T-cell (primary cell): Measurements from ENCODE around the gene PCNX2. TPM values are rescaled to one million over a fixed set of nuclear protein-coding genes. Genes with fewer than 3 reads are reported as not detected.

ENCODE experiments used
- ATAC-seq, 4 experiments: fragments of 200-7000 bp in 3 of 4; fragments of 150-1000 bp in 1 of 4; cut with Tn5 transposase; replicated peaks in 1 of 4; 1 replicate in 3 of 4; 2 replicates in 1 of 4; pipeline ENCODE4 v1.10.0; 2021; ENCODE audit warnings: moderate library complexity in 3 of 4, mild to moderate bottlenecking in 2 of 4, moderate number of reproducible peaks in 1 of 4
- CTCF ChIA-PET, 2 donors: fragments of 300-600 bp; sonication (Branson Sonifier 250); formaldehyde crosslinking; loops; one replicate each; lab custom pipeline; 2022; ENCODE audit warnings: antibody characterized with exemption in 2 of 2; lab: Charles Lee
- POLR2A ChIA-PET, 2 donors: fragments of 300-600 bp; sonication (Branson Sonifier 250); formaldehyde crosslinking; loops; one replicate each; lab custom pipeline; 2022; ENCODE audit warnings: antibody characterized with exemption in 2 of 2; lab: Charles Lee
- DNase-seq, 35 experiments: peaks; one replicate each; pipeline versions ENCODE4 v3.0.0 to v3.0.0-alpha.2; 2013 to 2023
- H3K27ac ChIP-seq: one replicate; pipeline ENCODE4 v1.5.1; 2013; ENCODE audit warnings: low read length
- H3K27me3 ChIP-seq, 2 experiments: replicated peaks in 1 of 2; 1 replicate in 1 of 2; 2 replicates in 1 of 2; pipeline versions ENCODE4 v1.6.1 to v1.7.0; 2013; ENCODE audit warnings: low read length in 1 of 2, mixed read lengths in 1 of 2; ENCODE audit not compliant: control insufficient read depth in 2 of 2, insufficient read depth in 2 of 2; ENCODE audit errors: extremely low read depth in 1 of 2
- H3K36me3 ChIP-seq, 2 donors: 1 replicate in 1 of 2; 2 replicates in 1 of 2; pipeline versions ENCODE4 v1.6.1 to v1.7.0; 2013; ENCODE audit warnings: low read length in 1 of 2; ENCODE audit not compliant: control insufficient read depth in 2 of 2, insufficient read depth in 1 of 2; ENCODE audit errors: extremely low read depth in 1 of 2
- H3K4me1 ChIP-seq, 2 experiments: 1 replicate in 1 of 2; 2 replicates in 1 of 2; pipeline versions ENCODE4 v1.6.1 to v1.7.0; 2013; ENCODE audit warnings: low read length in 2 of 2, mixed read lengths in 1 of 2; ENCODE audit not compliant: insufficient read depth in 2 of 2, control insufficient read depth in 1 of 2; ENCODE audit errors: extremely low read depth in 1 of 2
- H3K4me3 ChIP-seq, 2 donors: 1 replicate in 1 of 2; 2 replicates in 1 of 2; pipeline versions ENCODE4 v1.5.1 to v1.7.0; 2013; ENCODE audit warnings: mild to moderate bottlenecking in 2 of 2, low read length in 1 of 2, moderate library complexity in 1 of 2; ENCODE audit not compliant: control insufficient read depth in 1 of 2; ENCODE audit errors: extremely low read depth in 1 of 2
- H3K9me3 ChIP-seq: 2 replicates; pipeline ENCODE4 v1.7.0; 2013
- H3K27ac Mint-ChIP-seq, 2 donors: one replicate each; pipeline ENCODE4 v1.8.0; 2020 to 2021; ENCODE audit warnings: mild to moderate bottlenecking in 2 of 2, mixed read lengths in 2 of 2
- H3K27me3 Mint-ChIP-seq, 2 donors: one replicate each; pipeline ENCODE4 v1.8.0; 2021 to 2022; ENCODE audit warnings: mixed read lengths in 2 of 2
- H3K36me3 Mint-ChIP-seq: one replicate; pipeline ENCODE4 v1.8.0; 2021; ENCODE audit warnings: mixed read lengths
- H3K4me1 Mint-ChIP-seq, 3 donors: one replicate each; pipeline ENCODE4 v1.8.0; 2020 to 2022; ENCODE audit warnings: mixed read lengths in 3 of 3, mild to moderate bottlenecking in 1 of 3
- H3K4me3 Mint-ChIP-seq, 3 donors: one replicate each; pipeline ENCODE4 v1.8.0; 2020 to 2022; ENCODE audit warnings: mild to moderate bottlenecking in 3 of 3, mixed read lengths in 3 of 3, moderate library complexity in 3 of 3
- H3K9me3 Mint-ChIP-seq, 3 donors: one replicate each; pipeline ENCODE4 v1.8.0; 2020 to 2022; ENCODE audit warnings: mixed read lengths in 3 of 3
- WGBS: methylation state at CpG from one replicate; pipeline ENCODE4 v1.1.5; 2013; ENCODE audit warnings: missing lambda C conversion rate; ENCODE audit not compliant: insufficient coverage; 5-methylcytosine and 5-hydroxymethylcytosine counted together
- total RNA-seq, 35 experiments: library from RNA in 6 of 35; stranded (reverse) in 6 of 35; fragments of 120-200 nt in 1 of 35; gene quantifications; one replicate each; pipeline versions ENCODE4 v1.2.1 to v1.2.4 and lab custom pipeline; 2013 to 2026

The PCNX2 gene
- total RNA-seq, 5 donors from 2014 or later (not counting 1 experiment from before 2014, with no cell fraction given): 47.2 to 91.7 (median 68.6) TPM

GRCh38 chr1:233246965-233247364, 48.6 kb downstream of the PCNX2 start:
- CTCF ChIA-PET: interaction anchor here in 1 of 2 donors (0.6 to 0.8 kb wide), 2 partner anchors 20 to 33 kb away, joined by 3 to 4 read pairs; no protein-coding TSS in a partner anchor
- no peaks in the 10 kb centered on the region for H3K9me3 Mint-ChIP-seq
- no peak for ATAC-seq
- Histone ChIP-seq H3K27me3 (no peaks in the 10 kb centered on the region), H3K4me3 (no peak overlapping the region), H3K4me1 (no peaks in the 10 kb centered on the region), H3K9me3 (no peaks in the 10 kb centered on the region), H3K36me3 (peaks cover 0 to 25% of the 10 kb centered on the region in 2 donors), H3K27ac (no peak overlapping the region)
- no peak overlapping the region for H3K4me3 Mint-ChIP-seq
- no peak for DNase-seq
- WGBS: 100% methylated on average over 5 of the region's 5 CpGs
- H3K27ac Mint-ChIP-seq: no peak overlapping the region
- peaks cover 52% of the 10 kb centered on the region for H3K36me3 Mint-ChIP-seq
- no peaks in the 10 kb centered on the region for H3K4me1 Mint-ChIP-seq
- H3K27me3 Mint-ChIP-seq: no peaks in the 10 kb centered on the region
- POLR2A ChIA-PET: no interaction called here

- H3K27me3 ChIP-seq: no peaks in the 10 kb centered on the region
- H3K36me3 ChIP-seq: peaks cover 0 to 24% of the 10 kb centered on the region in 2 donors
- no peak overlapping the region for H3K4me3 Mint-ChIP-seq
- ATAC-seq (no peak), DNase-seq (no peak)
- POLR2A ChIA-PET: interaction anchor here in 1 of 2 donors (0.6 kb wide), 1 partner anchor 594 kb away, joined by 3 read pairs; no protein-coding TSS in a partner anchor
- no peak overlapping the region for H3K4me3 ChIP-seq
- no peak overlapping the region for H3K27ac Mint-ChIP-seq
- peaks cover 38% of the 10 kb centered on the region for H3K36me3 Mint-ChIP-seq
- no peaks in the 10 kb centered on the region for H3K4me1 ChIP-seq
- WGBS: 90% methylated on average over 2 of the region's 8 CpGs
- no peaks in the 10 kb centered on the region for H3K9me3 ChIP-seq
- H3K27me3 Mint-ChIP-seq: no peaks in the 10 kb centered on the region
- no peaks in the 10 kb centered on the region for H3K4me1 Mint-ChIP-seq
- CTCF ChIA-PET: interaction anchor here (0.7 kb wide), 2 partner anchors 20 to 59 kb away, joined by 4 to 5 read pairs; no protein-coding TSS in a partner anchor
- no peaks in the 10 kb centered on the region for H3K9me3 Mint-ChIP-seq
- H3K27ac ChIP-seq: no peak overlapping the region
Observed at GRCh38 chr1:233245191-233245765, 50.2 kb downstream of the PCNX2 start.

- ChIA-PET POLR2A (no interaction called here), CTCF (no interaction called here)
- H3K4me1 ChIP-seq: no peaks in the 10 kb centered on the region
- Mint-ChIP-seq H3K4me1 (no peaks in the 10 kb centered on the region), H3K4me3 (no peak overlapping the region), H3K27ac (no peak overlapping the region), H3K27me3 (no peaks in the 10 kb centered on the region), H3K9me3 (no peaks in the 10 kb centered on the region), H3K36me3 (peaks cover 27% of the 10 kb centered on the region)
- peaks cover 0 to 16% of the 10 kb centered on the region in 2 donors for H3K36me3 ChIP-seq
- ATAC-seq (no peak), DNase-seq (no peak)
- no peaks in the 10 kb centered on the region for H3K9me3 ChIP-seq
- no peaks in the 10 kb centered on the region for H3K27me3 ChIP-seq
- no peak overlapping the region for H3K4me3 ChIP-seq
- WGBS: 100% methylated on average over 1 of the region's 6 CpGs
- H3K27ac ChIP-seq: no peak overlapping the region
Observed at GRCh38 chr1:233244183-233244582, 51.3 kb downstream of the PCNX2 start.

- POLR2A ChIA-PET: no interaction called here
Observed at GRCh38 chr1:233242827-233243483, 52.6 kb downstream of the PCNX2 start.

GRCh38 chr1:233241759-233242158, 53.8 kb downstream of the PCNX2 start:
- Mint-ChIP-seq H3K27ac (no peak overlapping the region), H3K9me3 (no peaks in the 10 kb centered on the region), H3K27me3 (no peaks in the 10 kb centered on the region), H3K4me1 (no peaks in the 10 kb centered on the region), H3K4me3 (no peak overlapping the region), H3K36me3 (peaks cover 24% of the 10 kb centered on the region)
- POLR2A ChIA-PET: no interaction called here
- CTCF ChIA-PET: interaction anchor here (0.6 to 1.3 kb wide), 2 partner anchors 717 to 1376 kb away, joined by 3 to 5 read pairs; no protein-coding TSS in a partner anchor
- no peak for ATAC-seq
- no CpG with 5 or more reads among the region's 2 CpGs for WGBS
- Histone ChIP-seq H3K27ac (no peak overlapping the region), H3K4me3 (no peak overlapping the region), H3K36me3 (peaks cover 2 to 5% of the 10 kb centered on the region in 2 donors), H3K4me1 (no peaks in the 10 kb centered on the region), H3K27me3 (no peaks in the 10 kb centered on the region), H3K9me3 (no peaks in the 10 kb centered on the region)
- DNase-seq: no peak

More at GRCh38 chr1:233242827-233243483, 52.6 kb downstream of the PCNX2 start:
- Mint-ChIP-seq H3K27me3 (no peaks in the 10 kb centered on the region), H3K36me3 (peaks cover 25% of the 10 kb centered on the region), H3K4me1 (no peaks in the 10 kb centered on the region), H3K9me3 (no peaks in the 10 kb centered on the region), H3K4me3 (no peak overlapping the region), H3K27ac (no peak overlapping the region)
- ATAC-seq (no peak), DNase-seq (no peak)
- Histone ChIP-seq H3K27me3 (no peaks in the 10 kb centered on the region), H3K36me3 (peaks cover 2 to 6% of the 10 kb centered on the region in 2 donors), H3K27ac (no peak overlapping the region), H3K4me1 (no peaks in the 10 kb centered on the region), H3K9me3 (no peaks in the 10 kb centered on the region), H3K4me3 (no peak overlapping the region)
- CTCF ChIA-PET: interaction anchor here in 1 of 2 donors (0.5 to 1.3 kb wide), 2 partner anchors 911 to 1377 kb away, joined by 3 read pairs; no protein-coding TSS in a partner anchor
- WGBS: 82% methylated on average over 3 of the region's 4 CpGs

GRCh38 chr1:233240829-233241682, 54.5 kb downstream of the PCNX2 start:
- Histone ChIP-seq H3K4me3 (no peak overlapping the region), H3K9me3 (no peaks in the 10 kb centered on the region), H3K27me3 (no peaks in the 10 kb centered on the region), H3K27ac (no peak overlapping the region), H3K36me3 (peaks cover 2 to 9% of the 10 kb centered on the region in 2 donors), H3K4me1 (no peaks in the 10 kb centered on the region)
- Mint-ChIP-seq H3K4me1 (no peaks in the 10 kb centered on the region), H3K27me3 (no peaks in the 10 kb centered on the region), H3K36me3 (peaks cover 29% of the 10 kb centered on the region), H3K9me3 (no peaks in the 10 kb centered on the region), H3K4me3 (no peak overlapping the region), H3K27ac (no peak overlapping the region)
- DNase-seq (peak in 13 of 35 experiments; percentile 2 to 37 (median 11)), ATAC-seq (no peak)
- 77% methylated on average over 4 of the region's 8 CpGs for whole genome bisulfite sequencing
- ChIA-PET CTCF (no interaction called here), POLR2A (no interaction called here)
